ENCODE results near the gene DYNC1I1.

DYNC1I1 gene

GRCh38 chr7:95772298-95772770, at the start of gene DYNC1I1:
Gene DYNC1I1, plus strand, starts transcription at chr7:95772554. Its CDS starts 32,176 bp downstream, at chr7:95804730.
- DNase-seq = no peak

GRCh38 chr7:95723583-95724180, 48.7 kb upstream of the DYNC1I1 start:
- DNase-seq = peak; percentile 29

GRCh38 chr7:95725205-95725604, 47.1 kb upstream of the DYNC1I1 start:
- DNase-seq = no peak

GRCh38 chr7:95730493-95731280, 41.7 kb upstream of the DYNC1I1 start:
- no peak for DNase-seq

- no peak for DNase-seq
Observed at GRCh38 chr7:95736635-95737034, 35.7 kb upstream of the DYNC1I1 start.

GRCh38 chr7:95737828-95738505, 34.4 kb upstream of the DYNC1I1 start:
- DNase-seq = no peak

- no peak for DNase-seq
Observed at GRCh38 chr7:95749044-95749443, 23.3 kb upstream of the DYNC1I1 start.

GRCh38 chr7:95749515-95749914, 22.8 kb upstream of the DYNC1I1 start:
- no peak for DNase-seq

- no peak for DNase-seq
Observed at GRCh38 chr7:95753440-95753839, 18.9 kb upstream of the DYNC1I1 start.

- no peak for DNase-seq
Observed at GRCh38 chr7:95755277-95755934, 16.9 kb upstream of the DYNC1I1 start.

GRCh38 chr7:95758187-95758586, 14.2 kb upstream of the DYNC1I1 start:
- no peak for DNase-seq

- DNase-seq = no peak
Observed at GRCh38 chr7:95766086-95766485, 6.3 kb upstream of the DYNC1I1 start.

GRCh38 chr7:95766657-95767056, 5.7 kb upstream of the DYNC1I1 start:
- DNase-seq = no peak

- DNase-seq = no peak
Observed at GRCh38 chr7:95772771-95773581, 622 bp downstream of the DYNC1I1 start.

GRCh38 chr7:95776561-95777185, 4.3 kb downstream of the DYNC1I1 start:
- no peak for DNase-seq

- no peak for DNase-seq
Observed at GRCh38 chr7:95777269-95777668, 4.9 kb downstream of the DYNC1I1 start.

GRCh38 chr7:95780665-95781064, 8.3 kb downstream of the DYNC1I1 start:
- DNase-seq = no peak

- no peak for DNase-seq
Observed at GRCh38 chr7:95781961-95782586, 9.7 kb downstream of the DYNC1I1 start.

GRCh38 chr7:95784796-95785195, 12.4 kb downstream of the DYNC1I1 start:
- no peak for DNase-seq

- DNase-seq = no peak
Observed at GRCh38 chr7:95788258-95788657, 15.9 kb downstream of the DYNC1I1 start.

- DNase-seq = no peak
Observed at GRCh38 chr7:95788884-95789283, 16.5 kb downstream of the DYNC1I1 start.

Data from NCI-H2029 treated with DMSO at 0.1 percent for 48 hours (cell line).